Gastrocnemius medialis (tissue), 4 donors: ENCODE data around the gene GSG1. TPM values are rescaled to one million over a fixed set of nuclear protein-coding genes. Genes with fewer than 3 reads are reported as not detected.

Source experiments
- ATAC-seq, 2 donors: fragments of 150-250 bp; one replicate each; pipeline ENCODE4 v1.9.1; 2016
- DNase-seq, 2 donors: peaks; one replicate each; pipeline ENCODE4 v3.0.0-alpha.2; 2019
- H3K27ac ChIP-seq, 4 donors: fragments of 200-600 bp; sonication (generic); 1 replicate in 1 of 4; 2 replicates in 3 of 4; pipeline ENCODE4 v1.5.1; 2016 to 2018; ENCODE audit warnings: mild to moderate bottlenecking in 2 of 4, moderate library complexity in 1 of 4
- H3K27me3 ChIP-seq, 3 donors: fragments of 200-600 bp; sonication (generic) in 2 of 3; 1 replicate in 1 of 3; 2 replicates in 2 of 3; pipeline versions ENCODE4 v1.5.1 to v1.6.0; 2016 to 2019; ENCODE audit warnings: mild to moderate bottlenecking in 1 of 3, moderate library complexity in 1 of 3
- H3K36me3 ChIP-seq, 2 donors: fragments of 200-600 bp; sonication (generic) in 1 of 2; one replicate each; pipeline ENCODE4 v1.5.1; 2017 to 2018
- H3K4me1 ChIP-seq, 2 donors: fragments of 200-600 bp; sonication (generic) in 1 of 2; one replicate each; pipeline ENCODE4 v1.5.1; 2016 to 2017; ENCODE audit warnings: mild to moderate bottlenecking in 2 of 2
- H3K4me3 ChIP-seq, 4 donors: fragments of 200-600 bp; sonication (generic) in 3 of 4; 1 replicate in 1 of 4; 2 replicates in 3 of 4; pipeline ENCODE4 v1.5.1; 2016 to 2019; ENCODE audit warnings: mild to moderate bottlenecking in 2 of 4
- H3K9me3 ChIP-seq, 3 donors: fragments of 200-600 bp; sonication (generic) in 2 of 3; 1 replicate in 1 of 3; 2 replicates in 2 of 3; pipeline ENCODE4 v1.5.1; 2016 to 2019
- CTCF ChIP-seq, 5 experiments: fragments of 450-650 bp in 3 of 5; fragments of 200-600 bp in 2 of 5; sonication (generic) in 2 of 5; IDR thresholded peaks in 4 of 5; conservative IDR thresholded peaks in 1 of 5; 1 replicate in 4 of 5; 2 replicates in 1 of 5; pipeline ENCODE4 v1.5.1; 2016 to 2019; ENCODE audit warnings: antibody characterized with exemption in 5 of 5, mild to moderate bottlenecking in 3 of 5, moderate library complexity in 3 of 5
- POLR2A ChIP-seq, 2 donors: fragments of 450-650 bp; IDR thresholded peaks; one replicate each; pipeline ENCODE4 v1.6.1; 2017; ENCODE audit warnings: antibody characterized with exemption in 2 of 2, mild to moderate bottlenecking in 2 of 2, moderate library complexity in 2 of 2
- in situ Hi-C, 4 donors: fragments of 200-750 bp; cut with MboI; loops; one replicate each; pipeline versions ENCODE4 v1.15.0 to v1.8.0; 2017; ENCODE audit warnings: low sequenced_read_pairs in 4 of 4
- intact Hi-C: fragments of 100-400 bp; cut with DNase I; formaldehyde crosslinking; loops from one replicate; pipeline ENCODE4 v1.15.1; 2023; ENCODE audit warnings: low total_unique reads
- total RNA-seq, 4 donors: library from RNA; depleted of rRNA; stranded (reverse); fragments of >200 nt; gene quantifications; one replicate each; pipeline versions ENCODE4 v1.1.0 to v1.2.3, GENCODE V29; 2016

GSG1 gene
- total RNA-seq, 4 donors from 2014 or later = not detected

- no peak for ATAC-seq
- no peak for TF ChIP-seq POLR2A (IDR thresholded peaks at IDR 0.05)
- H3K36me3 ChIP-seq = peaks cover 0 to 30% of the 10 kb centered on the region in 2 donors
- H3K27ac ChIP-seq = no peak overlapping the region
- no peaks in the 10 kb centered on the region for H3K4me1 ChIP-seq
- no peaks in the 10 kb centered on the region for H3K9me3 ChIP-seq
- no peak overlapping the region for H3K4me3 ChIP-seq
- no peak for DNase-seq
- no peaks in the 10 kb centered on the region for H3K27me3 ChIP-seq
- intact Hi-C loops (no loop called here), in situ Hi-C loops (no loop called here)
Observed at GRCh38 chr12:13071305-13072280, 31.9 kb downstream of the GSG1 start.

GRCh38 chr12:13069380-13069779 lies 34.1 kb downstream of the GSG1 start:
- H3K4me3 ChIP-seq = no peak overlapping the region
- ATAC-seq (no peak), DNase-seq (no peak)
- intact Hi-C loops (no loop called here), in situ Hi-C loops (no loop called here)
- no peak overlapping the region for H3K27ac ChIP-seq
- TF ChIP-seq POLR2A (IDR thresholded peaks at IDR 0.05) (no peak), CTCF (IDR thresholded peaks at IDR 0.05 in 4 of 5, conservative IDR thresholded peaks at IDR 0.05 in 1 of 5) (no peak)
- no peaks in the 10 kb centered on the region for H3K9me3 ChIP-seq
- peaks cover 0 to 19% of the 10 kb centered on the region in 2 donors for H3K36me3 ChIP-seq
- H3K4me1 ChIP-seq = no peaks in the 10 kb centered on the region
- no peaks in the 10 kb centered on the region for H3K27me3 ChIP-seq

GRCh38 chr12:13067322-13067721 lies 36.1 kb downstream of the GSG1 start:
- no peaks in the 10 kb centered on the region for H3K27me3 ChIP-seq

GRCh38 chr12:13066459-13066858 lies 37.0 kb downstream of the GSG1 start:
- Histone ChIP-seq H3K27ac (no peak overlapping the region), H3K4me1 (no peaks in the 10 kb centered on the region), H3K4me3 (no peak overlapping the region), H3K9me3 (no peaks in the 10 kb centered on the region), H3K36me3 (peaks cover 0 to 15% of the 10 kb centered on the region in 2 donors), H3K27me3 (no peaks in the 10 kb centered on the region)
- intact Hi-C loops (no loop called here), in situ Hi-C loops (no loop called here)
- ATAC-seq (no peak), DNase-seq (no peak)
- no peak for TF ChIP-seq POLR2A (IDR thresholded peaks at IDR 0.05)
- no peak for TF ChIP-seq CTCF (IDR thresholded peaks at IDR 0.05 in 4 of 5, conservative IDR thresholded peaks at IDR 0.05 in 1 of 5)

More at GRCh38 chr12:13067322-13067721, 36.1 kb downstream of the GSG1 start:
- no peak for ATAC-seq
- no peaks in the 10 kb centered on the region for H3K9me3 ChIP-seq
- TF ChIP-seq POLR2A (IDR thresholded peaks at IDR 0.05) = no peak
- no peak for TF ChIP-seq CTCF (IDR thresholded peaks at IDR 0.05 in 4 of 5, conservative IDR thresholded peaks at IDR 0.05 in 1 of 5)
- H3K36me3 ChIP-seq = peaks cover 0 to 19% of the 10 kb centered on the region in 2 donors
- H3K4me1 ChIP-seq = no peaks in the 10 kb centered on the region
- intact Hi-C loops = no loop called here
- no peak overlapping the region for H3K4me3 ChIP-seq
- in situ Hi-C loops = no loop called here
- DNase-seq = no peak
- H3K27ac ChIP-seq = no peak overlapping the region

- intact Hi-C loops (no loop called here), in situ Hi-C loops (no loop called here)
- Histone ChIP-seq H3K4me3 (no peak overlapping the region), H3K4me1 (no peaks in the 10 kb centered on the region), H3K9me3 (no peaks in the 10 kb centered on the region), H3K27ac (no peak overlapping the region), H3K27me3 (no peaks in the 10 kb centered on the region), H3K36me3 (peaks cover 0 to 13% of the 10 kb centered on the region in 2 donors)
- no peak for ATAC-seq
- no peak for DNase-seq
- no peak for TF ChIP-seq POLR2A (IDR thresholded peaks at IDR 0.05)
- TF ChIP-seq CTCF (IDR thresholded peaks at IDR 0.05 in 4 of 5, conservative IDR thresholded peaks at IDR 0.05 in 1 of 5) = no peak
Observed at GRCh38 chr12:13066014-13066413, 37.5 kb downstream of the GSG1 start.
